Stimulated activated CD4-positive, alpha-beta T cell treated with anti-CD3 and anti-CD28 coated beads, Interleukin-12 subunit alpha, Interleukin-12 subunit beta, amount 100 ng/mL, for 4 hours (primary cell): Measurements from ENCODE around the gene SLC12A7.

Experiments used
- DNase-seq: peaks from one replicate; pipeline ENCODE4 v3.0.0-alpha.2; 2020

Gene SLC12A7

GRCh38 chr5:1058988-1059883, 52.6 kb downstream of the SLC12A7 start:
- no peak for DNase-seq

DNA sequence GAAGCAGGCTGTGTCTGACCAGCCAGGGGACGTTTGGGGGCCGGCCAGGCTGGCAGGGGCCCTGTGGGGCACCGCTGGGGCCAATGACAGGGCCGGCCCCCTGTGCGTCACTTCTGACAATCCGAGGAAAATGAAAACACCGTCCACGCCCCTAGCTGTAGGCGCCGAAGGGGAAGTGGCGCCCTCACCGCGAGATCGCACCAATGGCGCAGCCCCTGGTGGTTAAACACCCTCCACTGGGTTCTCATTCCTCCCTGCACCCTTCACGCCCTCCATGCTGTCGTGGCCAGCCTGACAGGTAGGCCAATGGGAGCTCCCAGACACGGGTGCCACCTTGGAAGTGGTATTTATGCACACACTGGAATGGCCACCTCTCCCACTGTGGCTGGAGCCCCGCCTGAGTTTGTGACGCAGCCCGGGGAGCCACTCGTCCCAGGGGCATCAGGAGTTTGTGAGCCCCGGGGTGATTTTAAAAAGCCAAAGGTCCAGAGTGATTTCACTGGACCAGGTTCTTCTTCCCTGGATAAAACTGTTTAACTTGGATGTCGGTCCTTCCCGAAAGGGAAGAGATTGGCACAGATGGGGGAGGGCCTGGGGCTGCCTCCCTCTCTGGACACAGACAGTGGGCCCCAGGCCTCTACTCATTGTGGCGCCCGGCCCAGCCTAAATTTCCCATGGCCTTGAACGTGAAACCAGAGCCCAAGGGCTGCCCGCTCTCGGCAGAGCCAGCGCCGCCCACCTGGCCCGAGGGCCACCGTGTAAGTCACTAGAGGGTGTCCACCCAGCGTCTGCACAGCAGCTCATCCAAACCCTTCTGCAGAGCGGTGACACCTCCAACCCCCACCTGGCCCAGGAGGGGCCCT, 53.5 kb downstream of the SLC12A7 start:
- no peak for DNase-seq

DNA sequence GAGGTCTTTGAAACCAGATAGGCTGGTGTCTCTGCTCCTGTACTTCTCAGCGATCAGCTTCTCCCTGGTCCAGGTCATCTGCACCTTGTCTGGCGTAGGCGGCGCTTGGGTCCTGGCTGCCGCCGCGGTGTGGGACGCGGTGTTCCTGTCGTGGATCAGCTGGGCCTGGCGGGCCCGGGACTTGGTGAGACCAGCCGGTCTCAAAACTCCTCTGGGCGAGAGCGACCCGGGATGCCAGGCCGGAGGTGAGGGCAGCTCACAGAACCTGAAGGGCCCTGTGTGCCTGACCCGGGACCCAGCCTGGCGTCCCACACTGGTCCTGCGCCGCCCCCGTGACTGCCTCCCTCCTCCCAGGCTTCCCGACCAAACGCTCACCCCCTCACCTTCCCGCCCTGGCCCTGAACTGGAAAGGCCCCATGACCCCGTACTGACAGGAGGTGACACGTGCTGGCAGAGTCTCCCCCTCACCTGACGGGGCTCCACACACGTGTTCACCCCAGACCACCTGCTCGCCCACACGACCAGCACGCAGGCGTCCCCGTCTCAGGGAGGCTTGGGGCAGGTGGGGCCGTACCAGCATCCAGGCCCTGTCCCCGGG, 54.3 kb downstream of the SLC12A7 start:
- no peak for DNase-seq

- no peak for DNase-seq
These were observed 55.0 kb downstream of the SLC12A7 start for GRCh38 chr5:1056611-1057484.

GRCh38 chr5:1055896-1056610, 55.8 kb downstream of the SLC12A7 start:
- no peak for DNase-seq

DNA sequence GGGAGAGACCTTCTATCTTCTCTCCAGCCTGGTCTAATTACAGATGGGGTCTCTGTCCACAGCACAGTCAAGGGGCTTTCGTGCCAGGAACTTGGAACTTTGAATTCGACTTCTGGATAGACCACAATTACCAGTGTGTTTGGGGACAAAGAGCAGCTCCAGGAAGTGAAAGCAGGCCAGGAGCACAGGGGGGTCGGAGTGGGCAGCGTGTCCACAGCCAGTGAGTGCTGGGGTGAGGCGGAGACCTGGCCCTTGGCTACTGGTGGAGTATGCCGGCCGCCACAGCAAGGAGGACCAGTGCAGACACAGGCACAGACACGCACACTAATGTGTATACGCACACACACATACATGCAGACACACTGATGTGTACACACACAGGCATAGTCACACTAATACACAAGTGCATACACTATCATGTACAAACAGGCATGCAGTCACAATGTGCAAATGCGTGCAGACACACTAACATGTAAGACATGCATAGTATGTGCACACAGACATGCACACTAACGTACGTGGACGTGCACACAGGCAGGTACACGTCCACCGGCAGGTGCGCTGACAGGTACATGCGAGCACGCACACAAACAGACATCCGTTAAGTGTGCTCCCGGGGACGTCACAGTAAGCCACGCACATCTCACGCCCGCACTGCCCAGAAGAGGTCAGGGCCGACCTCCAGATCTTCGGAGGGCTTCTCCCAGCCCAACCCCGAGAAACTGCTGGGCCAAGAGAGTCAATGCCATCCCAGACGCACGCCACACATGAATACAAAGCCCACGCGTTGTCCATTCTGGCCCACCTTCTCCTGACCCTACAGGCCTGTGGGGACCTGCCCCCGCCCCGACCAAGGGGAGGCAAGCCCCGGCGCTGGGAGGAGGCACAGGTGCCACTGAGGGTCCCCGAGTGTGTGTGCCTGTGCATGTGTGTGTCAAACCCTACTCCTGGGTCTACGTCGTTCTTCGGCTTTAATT, 56.8 kb downstream of the SLC12A7 start:
- DNase-seq: no peak

- DNase-seq: no peak
These were observed 57.7 kb downstream of the SLC12A7 start for GRCh38 chr5:1054018-1054798.

GRCh38 chr5:1053391-1054017, 58.4 kb downstream of the SLC12A7 start:
- DNase-seq: no peak

GRCh38 chr5:1052641-1053390, 59.0 kb downstream of the SLC12A7 start:
- no peak for DNase-seq

DNA sequence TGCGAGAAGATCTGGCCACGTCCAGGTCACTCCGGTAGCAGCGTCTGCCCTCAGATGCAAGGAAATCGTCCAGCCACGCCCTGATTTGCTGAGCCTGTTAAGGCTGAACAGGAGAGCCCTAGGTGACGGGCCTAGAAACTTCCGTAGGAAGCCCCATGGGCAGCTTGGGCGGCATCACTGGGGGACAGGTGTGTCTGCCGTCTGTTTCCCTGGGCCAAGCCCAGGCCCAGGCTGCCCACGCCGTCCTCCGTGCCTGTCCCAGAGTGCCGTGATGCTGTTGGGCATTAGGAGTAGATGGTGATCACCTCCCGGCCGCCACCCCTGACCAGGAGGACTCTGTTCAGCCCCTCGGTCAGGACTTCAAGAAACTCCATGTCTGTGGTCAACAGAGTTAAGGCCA, 59.8 kb downstream of the SLC12A7 start:
- no peak for DNase-seq

- DNase-seq: no peak
These were observed 60.5 kb downstream of the SLC12A7 start for GRCh38 chr5:1051366-1051720.

GRCh38 chr5:1050423-1051365, 61.2 kb downstream of the SLC12A7 start:
- no peak for DNase-seq

DNA sequence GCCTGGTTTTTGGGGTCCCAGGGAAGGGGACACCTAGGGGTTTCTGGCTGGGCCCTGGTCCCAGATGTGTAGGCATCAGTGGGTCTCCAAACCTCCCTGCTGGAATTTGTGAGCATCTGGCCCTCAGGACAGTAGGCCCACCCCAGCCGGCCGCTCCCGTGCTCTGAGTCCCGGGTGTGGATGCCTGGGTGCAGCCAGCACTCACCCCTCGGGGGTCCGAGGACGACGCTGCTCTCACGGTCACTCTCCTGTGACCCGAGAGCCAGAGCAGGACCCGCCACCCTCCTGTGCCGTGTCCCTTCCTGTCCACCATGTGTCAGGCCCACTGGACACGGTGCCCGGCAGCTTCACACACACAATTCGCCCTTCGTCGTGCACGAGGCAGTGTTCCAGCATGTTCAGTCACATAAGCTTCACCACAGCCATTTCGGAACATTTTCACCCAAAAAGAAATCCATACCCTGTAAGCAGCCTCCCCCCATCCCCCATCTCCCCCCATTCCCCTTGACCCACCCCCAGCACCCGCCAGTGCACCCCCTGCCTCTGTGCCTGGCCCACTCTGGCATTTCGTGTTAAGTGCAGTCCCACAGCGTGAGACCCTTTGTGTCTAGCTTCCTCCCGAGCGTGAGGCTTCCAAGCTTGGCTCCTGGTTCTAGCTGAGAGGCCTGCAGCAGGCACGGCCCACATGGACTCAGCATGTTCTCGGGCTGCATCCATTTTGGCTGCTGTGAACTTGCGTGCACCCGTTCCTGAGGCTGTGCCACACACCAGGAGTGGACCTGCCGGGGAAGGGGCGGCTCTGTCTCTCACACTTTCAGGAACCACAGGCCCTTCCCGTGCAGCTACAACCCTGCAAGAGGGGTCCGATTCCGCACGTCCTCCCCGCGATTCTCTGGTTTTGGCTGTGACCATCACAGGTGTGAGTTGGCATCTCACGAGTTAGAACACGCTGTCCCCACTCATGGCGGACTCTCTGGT, 62.7 kb downstream of the SLC12A7 start:
- no peak for DNase-seq

GRCh38 chr5:1048162-1048721, 63.6 kb downstream of the SLC12A7 start:
- no peak for DNase-seq

GRCh38 chr5:1047332-1047965, 64.4 kb downstream of the SLC12A7 start:
- no peak for DNase-seq
